ENCODE results near the gene RPSA.
A peak's percentile ranks its signal among the peaks of the same experiment; 100 is the strongest.
"Not testable (repeated sequence)": the region's sequence is repeated elsewhere in the genome, so short reads cannot be mapped to it uniquely, and the experiment has no call there.

The RPSA gene

DNA sequence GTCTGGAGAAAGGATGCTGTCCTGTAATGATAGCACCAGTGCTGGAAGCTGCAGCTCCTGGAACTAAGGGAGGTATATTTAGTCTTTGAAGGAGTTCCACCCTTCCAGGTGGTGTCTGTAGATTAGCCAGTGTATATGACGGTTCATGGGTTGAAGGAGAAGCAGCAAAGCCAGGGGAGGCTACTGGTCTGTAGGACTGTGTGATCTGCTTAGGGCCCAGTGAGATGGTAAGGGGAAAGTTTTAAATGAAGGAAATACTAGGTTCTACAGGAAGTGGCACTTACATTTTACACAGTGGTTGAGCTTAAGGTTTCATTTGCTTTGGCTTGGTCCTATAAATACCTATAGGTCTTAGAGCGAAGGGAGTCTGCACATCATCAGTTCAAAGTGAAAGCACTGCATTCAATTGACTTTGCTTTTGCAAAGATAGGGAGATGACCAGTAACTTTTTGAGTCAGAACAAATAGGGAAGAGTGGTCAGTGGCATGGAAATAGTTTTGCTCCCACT, 17.7 kb upstream of the RPSA start:
- DNase-seq (ENCODE audit: low read depth) = no peak

DNA sequence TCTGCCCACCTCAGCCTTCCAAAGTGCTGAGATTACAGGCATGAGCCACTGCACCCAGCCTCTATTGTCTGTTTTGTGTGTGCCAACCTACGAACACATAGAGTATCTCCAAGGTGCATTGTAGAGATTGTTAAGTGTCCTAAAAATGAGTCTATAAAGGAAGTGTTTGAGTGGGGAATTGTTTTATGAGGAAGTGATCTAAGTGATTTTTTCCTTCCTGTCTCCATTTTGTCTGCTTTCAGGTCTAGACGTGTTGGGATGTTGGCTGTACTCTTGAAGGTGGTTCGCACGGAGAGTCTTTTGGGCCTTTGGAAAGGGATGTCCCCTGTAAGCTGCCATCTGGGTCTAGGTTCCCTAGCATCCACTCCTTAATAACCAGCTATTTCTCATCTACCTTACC, 16.3 kb upstream of the RPSA start:
- no peak for DNase-seq (ENCODE audit: low read depth)

- DNase-seq (ENCODE audit: low read depth) = no peak
Measured at GRCh38 chr3:39396690-39397089, 9.8 kb upstream of the RPSA start.

DNA sequence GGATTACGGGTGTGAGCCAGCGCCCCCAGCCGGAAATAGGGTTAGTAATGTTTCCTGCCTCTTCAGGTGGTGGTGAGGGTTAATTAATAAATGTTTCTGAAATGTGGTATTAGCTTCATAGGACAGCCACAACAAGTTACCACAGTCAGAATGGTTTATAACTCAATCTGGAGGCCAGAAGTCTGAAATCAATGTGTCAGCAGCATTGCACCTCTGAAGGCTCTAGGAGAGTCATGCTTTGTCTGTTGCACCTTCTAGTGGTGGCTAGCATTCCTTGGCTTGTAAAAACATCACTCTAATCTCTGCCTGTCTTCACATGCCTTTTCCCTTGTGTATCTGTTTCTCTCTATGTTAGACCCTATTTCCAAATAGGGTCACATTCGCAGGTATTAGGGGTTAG, 7.8 kb upstream of the RPSA start:
- DNase-seq (ENCODE audit: low read depth) = no peak

- no peak for DNase-seq (ENCODE audit: low read depth)
Measured at GRCh38 chr3:39401983-39402382, 4.5 kb upstream of the RPSA start.

DNA sequence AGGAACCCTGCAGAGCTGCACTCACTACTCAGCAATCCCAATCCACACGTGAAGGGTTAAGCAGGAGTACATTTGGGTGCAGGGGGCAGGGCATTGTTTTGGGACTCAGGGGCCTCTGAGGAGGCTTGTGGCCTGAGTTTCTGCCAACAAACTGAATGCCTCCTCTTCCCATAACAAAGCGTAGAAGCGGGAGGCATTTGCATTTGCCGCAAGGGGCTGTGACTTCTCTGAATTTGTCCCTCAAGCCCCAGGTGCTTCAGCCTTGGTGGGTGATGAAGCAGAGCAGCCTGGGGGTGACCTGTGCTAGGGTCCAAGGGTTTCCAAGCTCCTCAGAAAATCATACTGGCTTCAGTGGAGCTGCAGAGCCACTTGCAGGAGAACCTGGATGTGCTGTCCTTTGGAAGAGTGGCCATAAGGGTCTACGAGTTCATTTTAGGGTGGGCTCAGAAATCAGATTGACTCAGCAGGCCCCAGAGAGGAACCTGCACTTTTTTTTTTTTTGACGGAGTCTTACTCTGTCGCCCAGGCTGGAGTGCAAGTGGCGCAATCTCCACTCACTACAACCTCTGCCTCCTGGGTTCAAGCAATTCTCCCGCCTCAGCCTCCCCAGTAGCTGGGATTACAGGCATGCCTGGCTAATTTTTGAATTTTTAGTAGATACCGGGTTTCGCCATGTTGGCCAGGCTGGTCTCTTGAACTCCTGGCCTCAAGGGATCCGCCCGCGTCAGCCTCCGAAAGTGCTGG, 1.4 kb upstream of the RPSA start:
- no peak for DNase-seq (ENCODE audit: low read depth)

GRCh38 chr3:39405687-39406367, 693 bp upstream of the RPSA start:
- DNase-seq (ENCODE audit: low read depth) = no peak

DNA sequence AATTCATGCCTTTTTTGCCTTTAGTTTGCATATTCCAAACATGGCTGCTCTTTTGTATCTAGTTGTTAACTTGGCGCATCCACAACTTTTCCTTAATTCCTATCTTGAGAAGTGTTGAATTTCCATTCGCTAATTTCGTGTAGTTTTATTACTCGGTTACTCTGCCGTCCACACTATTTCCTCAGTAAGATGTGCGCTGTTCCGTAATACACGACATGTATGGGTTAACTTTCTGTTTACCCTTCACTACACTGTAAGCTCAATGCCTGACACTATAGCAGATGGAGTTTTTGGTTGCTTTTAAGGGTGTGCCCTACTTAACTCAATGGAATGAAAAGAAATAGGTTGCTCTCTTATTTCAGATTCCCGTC, 724 bp downstream of the RPSA start:
- peak; percentile 15 for DNase-seq (ENCODE audit: low read depth)

DNA sequence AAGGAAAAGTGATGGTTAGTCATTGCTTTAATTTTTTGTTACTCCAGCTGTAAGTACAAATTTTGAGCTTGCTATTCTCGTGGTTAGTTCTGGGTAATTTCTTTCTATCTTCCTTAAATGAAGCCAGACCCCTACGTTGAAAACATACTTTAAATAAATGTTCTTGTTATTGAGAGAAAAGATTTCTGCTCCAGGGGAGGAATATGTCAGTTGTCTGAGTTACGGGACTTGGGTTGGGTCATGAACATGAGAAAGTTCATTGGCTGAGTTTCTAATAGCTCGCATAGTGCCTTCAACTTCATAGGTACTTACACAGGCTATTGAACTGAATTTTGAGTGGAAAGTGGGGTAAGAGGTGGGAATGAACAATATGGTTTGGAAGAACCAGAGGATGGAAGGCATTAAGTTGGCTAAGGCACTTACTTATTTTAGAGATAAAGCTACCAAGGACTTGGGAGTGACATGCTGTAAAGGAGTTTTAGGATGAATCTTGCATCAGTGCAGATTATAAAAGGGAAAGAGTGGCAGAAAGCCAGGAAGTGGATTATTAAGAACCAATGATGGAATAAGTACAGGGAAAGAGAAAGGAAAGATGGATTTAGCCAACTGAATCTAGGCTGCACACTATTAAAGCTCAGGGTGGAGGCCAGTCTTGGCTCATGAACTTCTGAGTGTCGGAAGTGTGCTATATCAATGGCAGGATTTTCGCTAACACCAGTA, 1.4 kb downstream of the RPSA start:
- DNase-seq (ENCODE audit: low read depth) = peak; percentile 40

DNA sequence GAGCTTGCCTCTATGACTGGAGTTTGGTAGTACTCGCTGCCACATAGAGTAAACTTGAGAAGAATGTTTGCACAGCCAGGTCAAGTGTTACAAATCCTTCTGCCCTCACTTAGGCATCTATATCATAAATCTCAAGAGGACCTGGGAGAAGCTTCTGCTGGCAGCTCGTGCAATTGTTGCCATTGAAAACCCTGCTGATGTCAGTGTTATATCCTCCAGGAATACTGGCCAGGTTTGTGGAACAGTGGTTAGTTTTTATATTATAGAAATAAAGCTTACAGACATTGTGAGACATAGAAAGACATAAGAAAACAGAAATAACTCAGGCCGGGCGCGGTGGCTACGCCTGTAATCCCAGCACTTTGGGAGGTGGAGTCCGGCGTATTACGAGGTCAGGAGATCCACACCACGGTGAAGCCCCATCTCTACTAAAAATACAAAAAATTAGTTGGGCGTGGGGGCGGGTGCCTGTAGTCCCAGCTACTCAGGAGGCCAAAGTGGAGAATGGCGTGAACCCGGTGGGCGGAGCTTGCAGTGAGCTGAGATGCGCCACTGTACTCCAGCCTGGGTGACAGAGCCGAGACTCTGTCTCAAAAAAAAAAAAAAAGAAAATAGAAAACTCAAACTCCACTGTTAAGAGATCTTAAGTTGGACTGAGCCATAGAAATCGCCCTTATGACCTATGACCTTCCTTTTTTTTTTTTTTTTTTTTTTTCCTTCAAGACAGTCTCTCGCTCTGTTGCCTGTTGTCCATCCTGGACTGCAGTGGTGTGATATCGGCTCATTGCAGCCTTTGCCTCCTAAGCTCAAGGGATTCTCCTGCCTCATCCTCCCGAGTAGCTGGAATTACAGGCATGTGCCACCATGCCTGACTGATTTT, 2.2 kb downstream of the RPSA start:
- DNase-seq (ENCODE audit: low read depth) = no peak

DNA sequence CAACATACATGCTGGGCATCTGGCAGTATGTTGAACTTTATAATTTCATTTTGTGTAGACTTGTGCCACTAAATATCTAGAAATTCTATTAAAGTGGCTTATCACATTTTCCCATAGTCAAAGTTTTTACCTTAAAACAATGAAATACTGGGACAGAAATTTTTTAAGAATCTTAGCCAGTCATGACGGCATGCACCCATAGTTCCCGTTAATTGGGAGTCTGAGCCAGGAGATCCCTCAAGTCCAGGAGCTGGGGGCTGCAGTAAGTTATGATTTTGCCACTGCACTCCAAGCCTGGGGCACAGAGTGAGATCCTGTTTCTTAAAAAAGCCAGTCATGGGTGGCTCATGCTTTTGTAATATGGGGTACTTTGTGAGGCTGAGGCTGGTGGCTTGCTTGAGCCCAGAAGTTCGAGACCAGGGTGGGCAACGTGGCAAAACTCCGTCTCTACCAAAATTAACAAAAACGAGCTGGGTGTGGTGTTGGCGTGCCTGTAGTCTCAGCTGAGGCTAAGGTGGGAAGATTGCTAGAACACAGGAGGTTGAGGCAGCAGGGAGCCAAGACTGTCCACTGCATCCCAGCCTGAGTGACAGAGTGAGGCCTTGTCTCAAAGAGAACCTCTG, 3.1 kb downstream of the RPSA start:
- DNase-seq (ENCODE audit: low read depth) = no peak

DNA sequence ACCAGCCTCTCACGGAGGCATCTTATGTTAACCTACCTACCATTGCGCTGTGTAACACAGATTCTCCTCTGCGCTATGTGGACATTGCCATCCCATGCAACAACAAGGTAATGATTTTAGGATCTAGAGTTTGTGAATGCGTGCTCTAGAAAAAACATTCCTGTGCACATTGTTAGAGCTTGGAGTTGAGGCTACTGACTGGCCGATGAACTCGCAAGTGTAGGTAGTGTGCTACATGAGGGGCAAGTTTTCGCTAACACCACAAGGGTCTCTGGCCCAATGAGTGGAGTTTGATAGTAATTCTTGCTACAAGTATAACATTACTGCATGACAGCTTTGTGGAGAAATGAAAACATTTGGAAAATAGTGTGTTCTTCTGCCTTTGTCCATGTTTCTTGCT, 4.4 kb downstream of the RPSA start:
- DNase-seq (ENCODE audit: low read depth) = no peak

DNA sequence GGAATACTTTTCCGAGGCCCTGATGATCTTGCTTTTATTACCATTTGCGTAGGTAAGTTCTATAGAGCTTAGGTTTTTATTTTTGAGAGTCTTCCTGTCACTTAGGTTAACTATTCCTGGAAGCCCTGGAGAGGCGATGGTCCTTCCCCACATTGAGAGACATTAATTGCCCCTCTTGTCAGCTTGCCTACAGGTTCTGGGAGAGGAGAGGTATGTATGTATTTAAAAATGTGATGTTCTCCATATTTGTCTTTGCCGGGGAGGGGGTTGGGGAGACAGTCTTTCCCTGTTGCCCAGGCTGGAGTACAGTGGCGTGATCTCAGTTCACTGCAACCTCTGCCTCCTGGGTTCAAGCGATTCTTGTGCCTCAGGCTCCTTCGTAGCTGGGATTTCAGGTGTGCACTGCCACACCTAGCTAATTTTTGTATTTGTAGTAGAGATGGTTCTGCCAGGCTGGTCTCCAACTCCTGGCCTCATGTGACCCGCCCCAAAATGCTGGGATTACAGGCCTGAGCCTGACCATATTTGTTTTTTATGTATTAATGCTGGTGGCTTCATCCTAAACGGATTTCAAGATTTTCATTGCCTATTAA, 6.2 kb downstream of the RPSA start:
- DNase-seq (ENCODE audit: low read depth) = no peak

DNA sequence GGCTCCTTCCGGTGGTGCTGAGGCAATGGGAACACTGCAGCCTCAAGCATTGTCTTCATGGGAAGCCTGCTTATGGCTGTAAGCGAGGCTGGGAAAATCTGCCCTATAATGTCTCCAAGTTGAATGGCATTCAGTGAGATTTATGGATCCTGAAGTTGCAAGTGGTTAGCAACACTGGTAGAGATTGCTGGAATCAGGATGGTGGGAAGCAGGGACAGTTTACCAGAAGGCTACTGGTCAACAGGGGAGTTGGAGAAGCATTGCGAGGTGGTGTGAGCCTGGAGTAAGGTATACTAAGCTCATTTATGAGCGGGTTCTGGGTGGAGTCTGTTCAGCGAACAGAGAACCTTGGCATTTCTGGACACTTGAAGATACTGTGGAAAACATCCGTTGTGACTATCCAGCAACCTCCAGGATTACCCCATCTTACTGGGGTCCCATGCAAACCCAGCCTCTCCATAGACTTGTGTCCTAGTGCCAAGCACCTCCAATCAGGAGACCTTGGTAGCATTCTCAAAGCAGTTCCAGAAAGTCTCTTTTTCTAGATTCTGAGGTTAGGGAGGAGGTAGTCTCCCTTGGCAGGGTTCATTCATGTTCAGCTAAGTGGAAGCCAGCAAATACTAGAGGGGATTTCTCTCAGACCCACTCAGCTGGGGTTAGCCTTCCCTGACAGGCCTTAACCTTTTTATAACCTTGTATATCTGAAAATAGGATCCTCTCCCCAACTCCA, 7.3 kb downstream of the RPSA start:
- peak; percentile 32 for DNase-seq (ENCODE audit: low read depth)

- DNase-seq (ENCODE audit: low read depth) = peak; percentile 23
Measured at GRCh38 chr3:39414421-39414907, 7.9 kb downstream of the RPSA start.

DNA sequence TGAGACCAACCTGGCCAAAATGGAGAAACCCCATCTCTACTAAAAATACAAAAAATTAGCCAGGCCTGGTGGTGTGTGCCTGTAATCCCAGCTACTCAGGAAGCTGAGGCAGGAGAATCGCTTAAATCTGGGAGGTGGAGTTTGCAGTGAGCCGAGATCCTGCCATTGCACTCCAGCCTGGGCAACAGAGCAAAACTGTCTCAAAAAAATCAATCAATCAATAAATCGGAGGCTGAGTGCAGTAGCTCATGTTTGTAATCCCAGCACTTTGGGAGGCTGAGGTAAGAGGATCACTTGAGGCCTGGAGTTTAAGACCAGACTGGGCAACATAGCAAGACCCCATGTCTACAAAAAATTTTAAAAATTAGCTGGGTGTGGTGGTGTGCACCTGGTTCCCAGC, 8.8 kb downstream of the RPSA start:
- not testable (repeated sequence) for DNase-seq (ENCODE audit: low read depth)

DNA sequence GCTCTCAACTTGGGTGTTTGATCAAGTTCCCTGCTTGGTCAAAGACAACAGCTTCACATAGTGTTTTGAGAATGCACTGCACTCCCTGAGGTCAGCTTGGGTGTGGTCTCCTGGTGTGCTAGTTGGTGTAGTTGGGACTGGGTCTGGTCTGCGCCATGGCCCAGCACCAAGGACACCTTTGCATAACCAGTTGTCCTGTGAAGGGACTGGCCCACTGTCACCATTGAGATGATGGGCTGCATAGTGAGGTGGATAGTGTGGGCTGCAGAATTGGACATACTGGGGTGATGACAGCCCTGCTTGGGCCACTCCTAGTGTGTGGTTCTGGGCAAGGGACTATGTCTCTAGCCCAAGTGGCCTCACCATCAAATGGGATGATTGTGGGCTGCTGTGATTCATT, 9.5 kb downstream of the RPSA start:
- peak; percentile 9 for DNase-seq (ENCODE audit: low read depth)

GRCh38 chr3:39416998-39417397, 10.5 kb downstream of the RPSA start:
- not testable (repeated sequence) for DNase-seq (ENCODE audit: low read depth)

- not testable (repeated sequence) for DNase-seq (ENCODE audit: low read depth)
Measured at GRCh38 chr3:39418556-39419225, 12.2 kb downstream of the RPSA start.

All from EH (cell line).